OCI-LY7 (cell line): ENCODE data around the gene ARMH2. TPM values are rescaled to one million over a fixed set of nuclear protein-coding genes. Genes with fewer than 3 reads are reported as not detected.

Experiments used
- BruUV-seq: library from RNA; stranded (reverse); fragments of 400-500 nt; replicated peaks from 2 replicates; lab custom pipeline; 2021; lab: Mats Ljungman, UMichigan
- CTCF ChIA-PET: fragments of 300-600 bp; sonication (Branson Sonifier 250); formaldehyde crosslinking; loops from one replicate; lab custom pipeline; 2022; ENCODE audit warnings: antibody characterized with exemption; ENCODE audit not compliant: unreplicated experiment; lab: Charles Lee
- POLR2A ChIA-PET: fragments of 300-600 bp; sonication (Branson Sonifier 250); formaldehyde crosslinking; loops from one replicate; lab custom pipeline; 2022; ENCODE audit warnings: antibody characterized with exemption; lab: Charles Lee
- DNase-seq: peaks from one replicate; pipeline ENCODE4 v3.0.0-alpha.2; 2015; ENCODE audit warnings: low spot score
- H2AFZ ChIP-seq: fragments of 200-600 bp; sonication (generic), shearing (Covaris generic); 2 replicates; pipeline ENCODE4 v1.6.1; 2014; ENCODE audit warnings: mild to moderate bottlenecking, antibody characterized with exemption, low read length, moderate library complexity
- H3K27ac ChIP-seq: fragments of 200-600 bp; sonication (generic); 2 replicates; pipeline ENCODE4 v1.5.1; 2014; ENCODE audit warnings: mixed run types, low read depth, mild to moderate bottlenecking, moderate library complexity, low read length, inconsistent platforms; ENCODE audit not compliant: poor library complexity, severe bottlenecking
- H3K36me3 ChIP-seq: fragments of 200-600 bp; sonication (generic); 2 replicates; pipeline ENCODE4 v1.6.1; 2014; ENCODE audit warnings: mild to moderate bottlenecking, antibody characterized with exemption, low read length, moderate library complexity, mixed read lengths; ENCODE audit not compliant: insufficient read depth
- H3K4me1 ChIP-seq: fragments of 200-600 bp; sonication (generic); 2 replicates; pipeline ENCODE4 v1.5.1; 2014; ENCODE audit warnings: mild to moderate bottlenecking, low read length; ENCODE audit not compliant: insufficient read depth, poor library complexity, severe bottlenecking
- H3K4me2 ChIP-seq: fragments of 200-600 bp; sonication (generic); 2 replicates; pipeline ENCODE4 v1.6.1; 2014; ENCODE audit warnings: mild to moderate bottlenecking, low read length
- H3K4me3 ChIP-seq: fragments of 200-600 bp; sonication (generic); 2 replicates; pipeline ENCODE4 v1.5.1; 2014; ENCODE audit warnings: mild to moderate bottlenecking, low read depth, low read length; ENCODE audit not compliant: poor library complexity, severe bottlenecking
- H3K79me2 ChIP-seq: fragments of 200-600 bp; sonication (generic); 2 replicates; pipeline ENCODE4 v1.6.1; 2016; ENCODE audit warnings: low read depth, mild to moderate bottlenecking, low read length, moderate library complexity, mixed read lengths; ENCODE audit not compliant: insufficient read depth
- H3K9me2 ChIP-seq: fragments of 200-600 bp; sonication (generic); 2 replicates; pipeline ENCODE4 v1.6.1; 2016; ENCODE audit warnings: mild to moderate bottlenecking, low read length, mixed read lengths; ENCODE audit not compliant: insufficient read depth
- H3K9me3 ChIP-seq: fragments of 200-600 bp; sonication (generic); 2 replicates; pipeline ENCODE4 v1.6.1; 2014; ENCODE audit warnings: mild to moderate bottlenecking, mixed run types, low read length, mixed read lengths
- H4K20me1 ChIP-seq: fragments of 200-600 bp; sonication (generic); 2 replicates; pipeline ENCODE4 v1.6.1; 2014; ENCODE audit warnings: mild to moderate bottlenecking, antibody characterized with exemption, low read length, moderate library complexity, mixed read lengths; ENCODE audit not compliant: insufficient read depth
- EZH2phosphoT487 ChIP-seq: fragments of 200-600 bp; sonication (generic); IDR thresholded peaks from 2 replicates; pipeline ENCODE4 v1.6.1; 2018; ENCODE audit warnings: low read depth, borderline replicate concordance, mild to moderate bottlenecking, mixed run types, antibody characterized with exemption, low read length, moderate library complexity, mixed read lengths
- intact Hi-C: fragments of 100-400 bp; cut with micrococcal nuclease; formaldehyde crosslinking; loops from one replicate; pipeline ENCODE4 v1.10.0; 2022; ENCODE audit not compliant: unreplicated experiment
- total RNA-seq, 2 experiments: library from RNA; depleted of rRNA in 1 of 2; stranded (reverse); fragments of >200 nt in 1 of 2; shearing (Covaris generic) in 1 of 2; gene quantifications; 2 replicates each; pipeline ENCODE4 v1.2.3, GENCODE V29; 2014 to 2022
- TF ChIP-seq, protein P1 (sequence below): fragments of 200-600 bp; sonication (generic); conservative IDR thresholded peaks from 2 replicates; pipeline ENCODE4 v1.5.1; 2014; ENCODE audit warnings: mild to moderate bottlenecking, antibody characterized with exemption, low read length, moderate library complexity, mixed read lengths

Gene ARMH2
- total RNA-seq, 2 experiments from 2014 or later: not detected

GRCh38 chr6:24822696-24823095 lies 24.0 kb upstream of the ARMH2 start:
- no peaks in the 10 kb centered on the region for H3K79me2 ChIP-seq
- no peaks in the 10 kb centered on the region for H3K4me1 ChIP-seq
- H3K4me2 ChIP-seq: no peak overlapping the region
- H2AFZ ChIP-seq: no peak overlapping the region
- POLR2A ChIA-PET: interaction anchor here (0.6 to 0.9 kb wide), 2 partner anchors 12 to 147 kb away, joined by 4 to 5 read pairs; no protein-coding TSS in a partner anchor
- no peak overlapping the region for H3K4me3 ChIP-seq
- DNase-seq: no peak
- peaks cover 47% of the 10 kb centered on the region for H3K36me3 ChIP-seq
- H3K9me2 ChIP-seq: no peaks in the 10 kb centered on the region
- intact Hi-C loops: no loop called here
- TF ChIP-seq, protein P1, sequence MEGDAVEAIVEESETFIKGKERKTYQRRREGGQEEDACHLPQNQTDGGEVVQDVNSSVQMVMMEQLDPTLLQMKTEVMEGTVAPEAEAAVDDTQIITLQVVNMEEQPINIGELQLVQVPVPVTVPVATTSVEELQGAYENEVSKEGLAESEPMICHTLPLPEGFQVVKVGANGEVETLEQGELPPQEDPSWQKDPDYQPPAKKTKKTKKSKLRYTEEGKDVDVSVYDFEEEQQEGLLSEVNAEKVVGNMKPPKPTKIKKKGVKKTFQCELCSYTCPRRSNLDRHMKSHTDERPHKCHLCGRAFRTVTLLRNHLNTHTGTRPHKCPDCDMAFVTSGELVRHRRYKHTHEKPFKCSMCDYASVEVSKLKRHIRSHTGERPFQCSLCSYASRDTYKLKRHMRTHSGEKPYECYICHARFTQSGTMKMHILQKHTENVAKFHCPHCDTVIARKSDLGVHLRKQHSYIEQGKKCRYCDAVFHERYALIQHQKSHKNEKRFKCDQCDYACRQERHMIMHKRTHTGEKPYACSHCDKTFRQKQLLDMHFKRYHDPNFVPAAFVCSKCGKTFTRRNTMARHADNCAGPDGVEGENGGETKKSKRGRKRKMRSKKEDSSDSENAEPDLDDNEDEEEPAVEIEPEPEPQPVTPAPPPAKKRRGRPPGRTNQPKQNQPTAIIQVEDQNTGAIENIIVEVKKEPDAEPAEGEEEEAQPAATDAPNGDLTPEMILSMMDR: no peak
- no peak for TF ChIP-seq EZH2phosphoT487
- H3K9me3 ChIP-seq: no peaks in the 10 kb centered on the region
- CTCF ChIA-PET: no interaction called here
- H4K20me1 ChIP-seq: no peaks in the 10 kb centered on the region
- no peak overlapping the region for H3K27ac ChIP-seq
- no TSS peak for BruUV-seq

GRCh38 chr6:24821860-24822444 lies 23.2 kb upstream of the ARMH2 start:
- ChIA-PET CTCF (no interaction called here), POLR2A (interaction anchor here (0.9 kb wide), 1 partner anchor 147 kb away, joined by 4 read pairs; no protein-coding TSS in a partner anchor)
- Histone ChIP-seq H3K79me2 (no peaks in the 10 kb centered on the region), H3K4me1 (no peaks in the 10 kb centered on the region), H2AFZ (no peak overlapping the region), H3K9me2 (no peaks in the 10 kb centered on the region), H3K36me3 (peaks cover 49% of the 10 kb centered on the region), H3K4me2 (no peak overlapping the region), H3K27ac (no peak overlapping the region), H3K9me3 (no peaks in the 10 kb centered on the region), H3K4me3 (no peak overlapping the region), H4K20me1 (no peaks in the 10 kb centered on the region)
- no TSS peak for BruUV-seq
- intact Hi-C loops: no loop called here
- DNase-seq: no peak
- no peak for TF ChIP-seq EZH2phosphoT487
- TF ChIP-seq, protein P1: no peak

GRCh38 chr6:24818346-24818745 lies 19.6 kb upstream of the ARMH2 start:
- DNase-seq: no peak
- no peak for TF ChIP-seq EZH2phosphoT487
- TF ChIP-seq, protein P1: no peak
- H3K79me2 ChIP-seq: no peaks in the 10 kb centered on the region
- no peaks in the 10 kb centered on the region for H3K9me3 ChIP-seq
- no peak overlapping the region for H3K4me2 ChIP-seq
- H3K27ac ChIP-seq: no peak overlapping the region
- H3K4me3 ChIP-seq: no peak overlapping the region
- no peaks in the 10 kb centered on the region for H3K4me1 ChIP-seq
- H3K36me3 ChIP-seq: peaks cover 30% of the 10 kb centered on the region
- CTCF ChIA-PET: no interaction called here
- H4K20me1 ChIP-seq: no peaks in the 10 kb centered on the region
- H3K9me2 ChIP-seq: no peaks in the 10 kb centered on the region
- POLR2A ChIA-PET: interaction anchor here (0.7 to 0.8 kb wide), 3 partner anchors 10 to 251 kb away, joined by 3 read pairs; no protein-coding TSS in a partner anchor
- no TSS peak for BruUV-seq
- no peak overlapping the region for H2AFZ ChIP-seq
- intact Hi-C loops: no loop called here
